Caco-2 (cell line): ENCODE measurements around the gene MADCAM1. TPM values are rescaled to one million over a fixed set of nuclear protein-coding genes. Genes with fewer than 3 reads are reported as not detected.

Experiments
- BruUV-seq: library from RNA; stranded (reverse); fragments of 400-500 nt; replicated peaks from 2 replicates; lab custom pipeline; 2021; lab: Mats Ljungman, UMichigan
- CTCF ChIA-PET: fragments of 300-600 bp; sonication (Branson Sonifier 250); formaldehyde crosslinking; loops from one replicate; lab custom pipeline; 2022; ENCODE audit warnings: antibody characterized with exemption; lab: Charles Lee
- POLR2A ChIA-PET: fragments of 300-600 bp; sonication (Branson Sonifier 250); formaldehyde crosslinking; loops from one replicate; lab custom pipeline; 2022; ENCODE audit warnings: antibody characterized with exemption; lab: Charles Lee
- DNase-seq, 2 experiments: peaks; one replicate each; pipeline versions ENCODE4 v3.0.0 to v3.0.0-alpha.2; 2020 to 2022
- H3K27me3 ChIP-seq: replicated peaks from 2 replicates; pipeline ENCODE4 v1.6.0; 2011; ENCODE audit warnings: low read length; ENCODE audit not compliant: control insufficient read depth, insufficient read depth
- H3K36me3 ChIP-seq: 2 replicates; pipeline ENCODE4 v1.5.1; 2011; ENCODE audit warnings: low read length; ENCODE audit not compliant: control insufficient read depth, insufficient read depth
- H3K4me1 ChIP-seq: fragments of 250-450 bp; sonication (Bioruptor Pico); 2 replicates; pipeline ENCODE4 v1.5.1; 2020; ENCODE audit warnings: mild to moderate bottlenecking
- H3K4me3 ChIP-seq: 2 replicates; pipeline ENCODE4 v1.5.1; 2011; ENCODE audit warnings: low read depth, mild to moderate bottlenecking, control low read depth, low read length
- H3K9me3 ChIP-seq: fragments of 250-450 bp; sonication (Bioruptor Pico); 2 replicates; pipeline ENCODE4 v1.5.1; 2020; ENCODE audit warnings: mild to moderate bottlenecking, moderate library complexity
- H3K27ac Mint-ChIP-seq: one replicate; pipeline ENCODE4 v1.8.0; 2022; ENCODE audit warnings: mixed read lengths; ENCODE audit not compliant: unreplicated experiment
- H3K27me3 Mint-ChIP-seq: one replicate; pipeline ENCODE4 v1.8.0; 2022; ENCODE audit warnings: mixed read lengths; ENCODE audit not compliant: insufficient read depth, unreplicated experiment
- H3K36me3 Mint-ChIP-seq: one replicate; pipeline ENCODE4 v1.8.0; 2022; ENCODE audit warnings: mild to moderate bottlenecking, mixed read lengths; ENCODE audit not compliant: insufficient read depth, unreplicated experiment
- H3K4me1 Mint-ChIP-seq: one replicate; pipeline ENCODE4 v1.8.0; 2022; ENCODE audit warnings: low read depth, mixed read lengths; ENCODE audit not compliant: unreplicated experiment
- H3K4me3 Mint-ChIP-seq: one replicate; pipeline ENCODE4 v1.8.0; 2022; ENCODE audit warnings: mild to moderate bottlenecking, moderate library complexity, mixed read lengths; ENCODE audit not compliant: unreplicated experiment
- H3K9me3 Mint-ChIP-seq: one replicate; pipeline ENCODE4 v1.8.0; 2022; ENCODE audit warnings: mixed read lengths; ENCODE audit not compliant: unreplicated experiment
- CTCF ChIP-seq, 2 experiments: fragments of 200-600 bp in 1 of 2; IDR thresholded peaks; 1 replicate in 1 of 2; 2 replicates in 1 of 2; pipeline versions ENCODE4 v1.5.1 to v1.8.0; 2011 to 2022; ENCODE audit warnings: antibody characterized with exemption in 1 of 2, control low read depth in 1 of 2, inconsistent platforms in 1 of 2, low read depth in 1 of 2, low read length in 1 of 2, mild to moderate bottlenecking in 1 of 2, moderate library complexity in 1 of 2; ENCODE audit not compliant: insufficient read depth in 1 of 2, severe bottlenecking in 1 of 2, unreplicated experiment in 1 of 2
- intact Hi-C: fragments of 100-400 bp; cut with micrococcal nuclease; formaldehyde crosslinking; loops from one replicate; pipeline ENCODE4 v1.10.0; 2022; ENCODE audit not compliant: unreplicated experiment
- total RNA-seq: library from RNA; stranded (reverse); gene quantifications from 2 replicates; pipeline ENCODE4 v1.2.3, GENCODE V29; 2022

Gene MADCAM1
- total RNA-seq, 1 experiment from 2014 or later, result 0.73 TPM

GRCh38 chr19:507286-508203 is 11.3 kb downstream of the MADCAM1 start, which contains the start of gene TPGS1:
Gene TPGS1 (plus strand): TSS chr19:507497. CDS start chr19:507507, 10 bp downstream.
- ChIA-PET CTCF (interaction anchor here (0.6 to 1.6 kb wide), 11 partner anchors 10 to 213 kb away, joined by 3 to 28 read pairs (median 6); partner anchors contain the start of genes CDC34 and RNF126), POLR2A (interaction anchor here (0.6 to 1.5 kb wide), 3 partner anchors 10 to 25 kb away, joined by 5 to 9 read pairs (median 8); partner anchors contain the start of gene CDC34)
- H3K4me3 Mint-ChIP-seq, result peak within 1 kb of the TSS; percentile 82

DNA sequence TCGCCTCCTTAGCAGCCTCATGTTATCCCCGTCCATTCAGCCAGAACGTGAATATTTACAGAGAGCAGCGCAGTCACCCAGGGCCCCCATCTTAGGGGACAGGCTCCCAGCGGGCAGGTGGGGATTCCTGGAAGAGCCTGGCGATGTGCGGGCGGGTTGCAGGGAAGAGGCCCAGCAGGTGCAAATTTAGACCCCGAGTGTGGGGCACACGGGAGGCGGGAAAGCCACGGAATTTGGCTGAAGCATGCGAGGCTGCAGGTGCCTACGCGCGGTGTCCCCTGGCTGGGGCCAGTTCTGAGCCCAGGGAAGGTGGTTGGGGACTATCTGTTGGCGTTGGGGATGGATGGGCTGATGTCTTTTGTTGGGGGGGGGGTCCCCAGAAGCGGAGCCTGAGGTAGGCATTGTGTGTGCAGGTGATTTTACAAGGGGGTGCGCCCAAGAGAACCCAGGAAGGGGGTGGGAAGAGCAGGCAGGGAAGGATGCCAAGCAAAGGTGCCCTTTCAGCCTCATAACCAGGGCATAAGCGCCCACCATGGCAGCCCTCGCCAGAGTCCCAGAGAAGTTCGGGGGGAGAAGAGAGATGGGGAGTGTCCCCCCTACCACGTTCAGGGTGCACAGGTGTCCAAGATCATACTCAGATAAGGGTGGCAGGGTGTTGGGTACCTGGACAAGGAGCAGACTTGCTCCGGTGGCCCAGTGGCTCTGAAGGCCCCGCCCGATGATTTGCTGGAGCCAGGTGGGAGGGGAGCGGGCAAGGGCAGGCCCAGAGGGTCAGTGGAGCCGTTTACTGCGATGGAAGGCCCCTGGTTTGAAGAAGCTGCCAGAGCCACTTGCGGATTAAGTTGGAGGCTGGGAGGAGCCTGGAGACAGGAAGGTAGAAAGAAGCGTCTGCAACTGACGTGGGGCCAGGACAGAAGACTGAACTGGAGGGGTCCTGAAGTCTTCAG is 12.2 kb downstream of the MADCAM1 start:
- Histone ChIP-seq H3K36me3 (no peaks in the 10 kb centered on the region), H3K9me3 (no peaks in the 10 kb centered on the region), H3K27me3 (no peaks in the 10 kb centered on the region), H3K4me3 (peak overlapping the region; percentile 80), H3K4me1 (peaks cover 10% of the 10 kb centered on the region; the same call in 1 of the 2 replicates)
- DNase-seq, result no peak
- no peak for TF ChIP-seq CTCF (IDR thresholded peaks at IDR 0.05; ENCODE audit: insufficient read depth in 1 of 2, low read depth in 1 of 2, low read length in 1 of 2, severe bottlenecking in 1 of 2, unreplicated experiment in 1 of 2)
- peak overlapping the region; percentile 99 for H3K27ac Mint-ChIP-seq
- H3K4me3 Mint-ChIP-seq, result peak overlapping the region; percentile 82
- H3K27me3 Mint-ChIP-seq, result no peaks in the 10 kb centered on the region
- H3K9me3 Mint-ChIP-seq, result no peaks in the 10 kb centered on the region
- no TSS peak for BruUV-seq
- peaks cover 8% of the 10 kb centered on the region for H3K4me1 Mint-ChIP-seq
- ChIA-PET CTCF (no interaction called here), POLR2A (interaction anchor here (0.6 kb wide), 1 partner anchor 9 kb away, joined by 5 read pairs; no protein-coding TSS in a partner anchor)
- H3K36me3 Mint-ChIP-seq, result peaks cover 27% of the 10 kb centered on the region
- intact Hi-C loops, result no loop called here

More at GRCh38 chr19:507286-508203, 11.3 kb downstream of the MADCAM1 start, which contains the start of gene TPGS1:
- H3K4me1 Mint-ChIP-seq, result peaks cover 8% of the 10 kb centered on the region
- peak within 1 kb of the TSS; percentile 99 for H3K27ac Mint-ChIP-seq
- intact Hi-C loops, result loop anchor here (1.0 to 2.0 kb wide), 2 partner anchors 18 to 25 kb away; no protein-coding TSS in a partner anchor
- DNase-seq, result peak; percentile 78 to 80
- Histone ChIP-seq H3K4me3 (peak within 1 kb of the TSS; percentile 80), H3K36me3 (no peaks in the 10 kb centered on the region), H3K27me3 (no peaks in the 10 kb centered on the region), H3K4me1 (peaks cover 10% of the 10 kb centered on the region; the same call in 1 of the 2 replicates), H3K9me3 (no peaks in the 10 kb centered on the region)
- no peaks in the 10 kb centered on the region for H3K27me3 Mint-ChIP-seq
- H3K36me3 Mint-ChIP-seq, result peaks cover 26% of the 10 kb centered on the region
- no peak for TF ChIP-seq CTCF (IDR thresholded peaks at IDR 0.05; ENCODE audit: insufficient read depth in 1 of 2, low read depth in 1 of 2, low read length in 1 of 2, severe bottlenecking in 1 of 2, unreplicated experiment in 1 of 2)
- BruUV-seq, result TSS peak; percentile 40
- H3K9me3 Mint-ChIP-seq, result no peaks in the 10 kb centered on the region
